Measurements from ENCODE around the gene INVS.
"Not testable (repeated sequence)": the region's sequence is repeated elsewhere in the genome, so short reads cannot be mapped to it uniquely, and the experiment has no call there.

DNA sequence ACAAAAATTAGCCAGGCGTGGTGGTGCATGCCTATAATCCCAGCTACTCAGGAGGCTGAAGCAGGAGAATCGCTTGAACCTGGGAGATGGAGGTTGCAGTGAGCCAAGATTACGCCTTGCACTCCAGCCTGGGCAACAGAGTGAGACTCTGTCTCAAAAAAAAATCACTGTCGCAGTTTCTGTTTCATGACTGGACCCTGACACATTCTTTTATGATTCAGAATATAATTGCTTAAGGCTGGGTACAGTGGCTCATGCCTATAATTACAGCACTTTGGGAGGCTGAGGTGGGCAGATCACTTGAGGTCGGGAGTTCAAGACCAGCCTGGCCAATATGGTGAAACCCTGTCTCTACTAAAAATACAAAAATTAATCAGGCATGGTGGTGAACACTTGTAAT is 239.7 kb downstream of the INVS start:
- not testable (repeated sequence) for TF ChIP-seq POLR2A (IDR thresholded peaks at IDR 0.05; ENCODE audit: low read length); GATA1 (IDR thresholded peaks at IDR 0.05; ENCODE audit: low read depth, low read length)

Measured in erythroblast (primary cell).